Fibroblast of lung (primary cell): ENCODE results near the gene MAPKAPK5. TPM values are rescaled to one million over a fixed set of nuclear protein-coding genes. Genes with fewer than 3 reads are reported as not detected.

Experiments
- DNase-seq, 2 donors: peaks; one replicate each; pipeline versions ENCODE4 v3.0.0 to v3.0.0-alpha.2; 2010; ENCODE audit warnings: low read depth in 2 of 2
- H2AFZ ChIP-seq: 2 replicates; pipeline ENCODE4 v1.5.1; 2012; ENCODE audit warnings: low read length, control low read depth, inconsistent platforms
- H3K27ac ChIP-seq: 2 replicates; pipeline ENCODE4 v1.5.1; 2011; ENCODE audit warnings: low read length, control low read depth; ENCODE audit not compliant: insufficient read depth
- H3K27me3 ChIP-seq: 2 replicates; pipeline ENCODE4 v1.5.1; 2011; ENCODE audit warnings: mild to moderate bottlenecking, low read length; ENCODE audit not compliant: control insufficient read depth, insufficient read depth
- H3K36me3 ChIP-seq: 2 replicates; pipeline ENCODE4 v1.5.1; 2011; ENCODE audit warnings: low read length; ENCODE audit not compliant: control insufficient read depth, insufficient read depth
- H3K4me1 ChIP-seq: 2 replicates; pipeline ENCODE4 v1.5.1; 2011; ENCODE audit warnings: low read length; ENCODE audit not compliant: control insufficient read depth, insufficient read depth; ENCODE audit errors: extremely low read depth
- H3K4me2 ChIP-seq: 2 replicates; pipeline ENCODE4 v1.5.1; 2011; ENCODE audit warnings: low read length, control low read depth; ENCODE audit not compliant: insufficient read depth; ENCODE audit errors: extremely low read depth
- H3K4me3 ChIP-seq, 4 experiments: fragments of 200-600 bp in 1 of 4; sonication (generic) in 1 of 4; replicated peaks in 1 of 4; 2 replicates each; pipeline ENCODE4 v1.5.1; 2011 to 2016; ENCODE audit warnings: low read length in 4 of 4, low read depth in 3 of 4, mild to moderate bottlenecking in 3 of 4, control low read depth in 2 of 4, inconsistent platforms in 1 of 4, mixed read lengths in 1 of 4; ENCODE audit not compliant: insufficient read depth in 1 of 4; ENCODE audit errors: control extremely low read depth in 1 of 4
- H3K79me2 ChIP-seq: 2 replicates; pipeline ENCODE4 v1.5.1; 2012; ENCODE audit warnings: mild to moderate bottlenecking, low read length, inconsistent platforms; ENCODE audit not compliant: control insufficient read depth, insufficient read depth
- H3K9ac ChIP-seq: 2 replicates; pipeline ENCODE4 v1.5.1; 2011; ENCODE audit warnings: mild to moderate bottlenecking, low read length, control low read depth; ENCODE audit not compliant: insufficient read depth
- H3K9me3 ChIP-seq: 2 replicates; pipeline ENCODE4 v1.5.1; 2012; ENCODE audit warnings: low read depth, low read length; ENCODE audit not compliant: control insufficient read depth, insufficient read depth
- H4K20me1 ChIP-seq: 2 replicates; pipeline ENCODE4 v1.5.1; 2011; ENCODE audit warnings: low read length; ENCODE audit not compliant: control insufficient read depth, insufficient read depth; ENCODE audit errors: extremely low read depth
- CTCF ChIP-seq, 2 donors: IDR thresholded peaks in 1 of 2; conservative IDR thresholded peaks in 1 of 2; 1 replicate in 1 of 2; 2 replicates in 1 of 2; pipeline ENCODE4 v1.5.1; 2011 to 2012; ENCODE audit warnings: low read length in 2 of 2, control low read depth in 1 of 2, inconsistent platforms in 1 of 2, low read depth in 1 of 2, mild to moderate bottlenecking in 1 of 2
- EZH2 ChIP-seq: IDR thresholded peaks from 2 replicates; pipeline ENCODE4 v1.5.1; 2012; ENCODE audit warnings: low read length, control low read depth, mild to moderate bottlenecking; ENCODE audit errors: missing control alignments
- polyA minus RNA-seq: library from RNA; depleted of rRNA, polyadenylated mRNA; stranded (reverse); fragments of >200 nt; gene quantifications from 2 replicates; pipeline ENCODE4 v1.2.3, GENCODE V29; 2011; ENCODE audit warnings: low replicate concordance
- polyA plus RNA-seq, 2 donors: library from polyadenylated mRNA; depleted of rRNA in 1 of 2; stranded (reverse) in 1 of 2; unstranded in 1 of 2; fragments of >200 nt; gene quantifications; 2 replicates each; pipeline ENCODE4 v1.2.1, GENCODE V29; 2011 to 2012; ENCODE audit warnings: missing spikeins in 1 of 2
- total RNA-seq: library from RNA; depleted of rRNA; stranded (reverse); fragments of >200 nt; gene quantifications from 2 replicates; pipeline ENCODE4 v1.2.1, GENCODE V29; 2014

MAPKAPK5 gene
- total RNA-seq = 19.5 and 26.8 TPM in 2 replicates
- 34.6 and 36.9 TPM in 2 replicates for polyA plus RNA-seq
- 19.9 and 24.7 TPM in 2 replicates for polyA plus RNA-seq (2012)
- polyA minus RNA-seq = 20.7 and 26.3 TPM in 2 replicates

GRCh38 chr12:111841750-111842555, at the start of gene MAPKAPK5:
Gene MAPKAPK5 (plus strand): TSS chr12:111842228. CDS start chr12:111842734, 506 bp downstream.
- Histone ChIP-seq H4K20me1 (no peaks in the 10 kb centered on the region), H3K9me3 (no peaks in the 10 kb centered on the region), H3K4me2 (peak within 1 kb of the TSS; percentile 94), H3K27me3 (no peaks in the 10 kb centered on the region), H3K4me1 (peaks cover 3% of the 10 kb centered on the region), H3K4me3 (peak within 1 kb of the TSS; percentile 80 to 100 (median 94)), H3K27ac (peak within 1 kb of the TSS; percentile 84), H3K9ac (peak within 1 kb of the TSS; percentile 99), H3K36me3 (no peaks in the 10 kb centered on the region), H2AFZ (peak within 1 kb of the TSS; percentile 97), H3K79me2 (peaks cover 58% of the 10 kb centered on the region)
- peak; percentile 92 to 96 for DNase-seq
- TF ChIP-seq EZH2 = no peak
- TF ChIP-seq CTCF (conservative IDR thresholded peaks at IDR 0.05 in 1 of 2, IDR thresholded peaks at IDR 0.05 in 1 of 2; ENCODE audit: low read depth in 1 of 2, low read length in 2 of 2) = no peak

GRCh38 chr12:111792856-111793235, 49.2 kb upstream of the MAPKAPK5 start:
- H3K4me3 ChIP-seq = no peak overlapping the region
- TF ChIP-seq EZH2 (no peak), CTCF (conservative IDR thresholded peaks at IDR 0.05 in 1 of 2, IDR thresholded peaks at IDR 0.05 in 1 of 2; ENCODE audit: low read depth in 1 of 2, low read length in 2 of 2) (no peak)
- H3K36me3 ChIP-seq = peaks cover 6% of the 10 kb centered on the region
- no peak overlapping the region for H3K9ac ChIP-seq
- H3K27ac ChIP-seq = no peak overlapping the region
- H2AFZ ChIP-seq = no peak overlapping the region
- H4K20me1 ChIP-seq = no peaks in the 10 kb centered on the region
- H3K4me1 ChIP-seq = peaks cover 3% of the 10 kb centered on the region
- H3K79me2 ChIP-seq = no peaks in the 10 kb centered on the region
- H3K27me3 ChIP-seq = no peaks in the 10 kb centered on the region
- no peak for DNase-seq
- no peak overlapping the region for H3K4me2 ChIP-seq
- no peaks in the 10 kb centered on the region for H3K9me3 ChIP-seq

GRCh38 chr12:111798182-111798581, 43.8 kb upstream of the MAPKAPK5 start:
- H3K36me3 ChIP-seq = peaks cover 3% of the 10 kb centered on the region
- H3K9me3 ChIP-seq = no peaks in the 10 kb centered on the region
- no peak for DNase-seq
- H3K4me1 ChIP-seq = no peaks in the 10 kb centered on the region
- no peak overlapping the region for H3K4me3 ChIP-seq
- H3K9ac ChIP-seq = no peak overlapping the region
- H3K79me2 ChIP-seq = no peaks in the 10 kb centered on the region
- no peak overlapping the region for H2AFZ ChIP-seq
- H4K20me1 ChIP-seq = no peaks in the 10 kb centered on the region
- H3K4me2 ChIP-seq = no peak overlapping the region
- H3K27ac ChIP-seq = no peak overlapping the region
- no peaks in the 10 kb centered on the region for H3K27me3 ChIP-seq
- no peak for TF ChIP-seq EZH2
- no peak for TF ChIP-seq CTCF (conservative IDR thresholded peaks at IDR 0.05 in 1 of 2, IDR thresholded peaks at IDR 0.05 in 1 of 2; ENCODE audit: low read depth in 1 of 2, low read length in 2 of 2)
